A549 (cell line): ENCODE data around the gene LRFN2. TPM values are rescaled to one million over a fixed set of nuclear protein-coding genes. Genes with fewer than 3 reads are reported as not detected.

Experiments
- ATAC-seq, 2 experiments: fragments of 200-7000 bp in 1 of 2; fragments of >200 bp in 1 of 2; cut with Nextera tagmentation in 1 of 2; cut with Tn5 transposase in 1 of 2; 3 replicates each; pipeline versions ENCODE4 v1.8.0 to v1.9.1; 2018 to 2020; ENCODE audit warnings: mild to moderate bottlenecking in 1 of 2, moderate library complexity in 1 of 2
- CTCF ChIA-PET: fragments of 300-600 bp; sonication (Branson Sonifier 250); formaldehyde crosslinking; extraction: SDS; loops from one replicate; lab custom pipeline; 2021; ENCODE audit warnings: antibody characterized with exemption, inconsistent platforms; lab: Yijun Ruan, JAX
- POLR2A ChIA-PET: fragments of 350-600 bp; formaldehyde crosslinking; extraction: SDS; loops from one replicate; lab custom pipeline; 2021; ENCODE audit warnings: antibody characterized with exemption, inconsistent platforms; lab: Yijun Ruan, JAX
- DNase-seq, 2 experiments: peaks; one replicate each; pipeline versions ENCODE4 v3.0.0 to v3.0.0-alpha.2; 2011 to 2016; ENCODE audit warnings: low read depth in 1 of 2, low spot score in 1 of 2
- FAIRE-seq: peaks from 2 replicates; lab custom pipeline; 2011; peaks lifted over from hg19 to GRCh38; lab: Jason Lieb, UNC
- H3K27ac ChIP-seq, 2 experiments: fragments of >200 bp; sonication (Bioruptor Twin); formaldehyde crosslinking; 3 replicates each; pipeline ENCODE4 v1.5.1; 2016 to 2017
- H3K4me1 ChIP-seq: fragments of >200 bp; sonication (Bioruptor Twin); formaldehyde crosslinking; 3 replicates; pipeline ENCODE4 v1.6.1; 2016
- H3K4me2 ChIP-seq: fragments of >200 bp; sonication (Bioruptor Twin); formaldehyde crosslinking; 3 replicates; pipeline ENCODE4 v1.6.1; 2016
- H3K4me3 ChIP-seq: fragments of >200 bp; sonication (Bioruptor Twin); formaldehyde crosslinking; 3 replicates; pipeline ENCODE4 v1.5.1; 2016
- H3K9me3 ChIP-seq: fragments of >200 bp; sonication (Bioruptor Twin); formaldehyde crosslinking; 3 replicates; pipeline ENCODE4 v1.6.1; 2016
- BCL3 ChIP-seq: fragments of >200 bp; sonication (Bioruptor Twin); formaldehyde crosslinking; IDR thresholded peaks from 3 replicates; pipeline ENCODE4 v1.6.1; 2016
- BHLHE40 ChIP-seq: IDR thresholded peaks from 2 replicates; pipeline ENCODE4 v1.6.1; 2012; ENCODE audit warnings: low read depth, low read length, inconsistent platforms
- CBX2 ChIP-seq: fragments of 200-600 bp; sonication (generic); IDR thresholded peaks from 2 replicates; pipeline ENCODE4 v1.6.1; 2016; ENCODE audit warnings: low read depth, mild to moderate bottlenecking, borderline replicate concordance
- CBX8 ChIP-seq: fragments of 200-600 bp; sonication (generic); IDR thresholded peaks from 2 replicates; pipeline ENCODE4 v1.6.1; 2016
- CTCF ChIP-seq: fragments of >200 bp; sonication (Bioruptor Twin); formaldehyde crosslinking; IDR thresholded peaks from 3 replicates; pipeline ENCODE4 v1.5.1; 2016
- EHMT2 ChIP-seq: fragments of 200-600 bp; sonication (generic); IDR thresholded peaks from 2 replicates; pipeline ENCODE4 v1.6.1; 2016; ENCODE audit warnings: antibody characterized with exemption, low read depth, mild to moderate bottlenecking, moderate library complexity
- ESRRA ChIP-seq: fragments of 150-350 bp; IDR thresholded peaks from 2 replicates; pipeline ENCODE4 v1.6.1; 2014; ENCODE audit warnings: mild to moderate bottlenecking, low read length, borderline replicate concordance
- FOSB ChIP-seq: fragments of 250-450 bp; sonication (Bioruptor Pico); IDR thresholded peaks from 2 replicates; pipeline ENCODE4 v1.5.0; 2020; ENCODE audit warnings: mild to moderate bottlenecking, moderate library complexity
- FOSL2 ChIP-seq, 2 experiments: fragments of 450-650 bp in 1 of 2; fragments of >200 bp in 1 of 2; sonication (Bioruptor Twin) in 1 of 2; formaldehyde crosslinking; IDR thresholded peaks; 2 replicates each; pipeline versions ENCODE4 v1.5.0 to v1.6.1; 2016 to 2020; ENCODE audit warnings: mild to moderate bottlenecking in 1 of 2, moderate library complexity in 1 of 2
- FOXS1 ChIP-seq: fragments of 250-450 bp; sonication (Bioruptor Pico); IDR thresholded peaks from 2 replicates; pipeline ENCODE4 v1.5.0; 2020; ENCODE audit warnings: mild to moderate bottlenecking, moderate library complexity
- JUN ChIP-seq, 2 experiments: fragments of >200 bp; sonication (Bioruptor Twin); formaldehyde crosslinking; IDR thresholded peaks; 2 replicates in 1 of 2; 3 replicates in 1 of 2; pipeline ENCODE4 v1.6.1; 2016 to 2017
- NFE2L2 ChIP-seq: fragments of 150-350 bp; conservative IDR thresholded peaks from 2 replicates; pipeline ENCODE4 v1.6.1; 2014; ENCODE audit warnings: low read length
- NPAS2 ChIP-seq: fragments of 250-450 bp; sonication (Bioruptor Pico); IDR thresholded peaks from 2 replicates; pipeline ENCODE4 v1.8.0; 2022; ENCODE audit warnings: mild to moderate bottlenecking, moderate library complexity, borderline replicate concordance
- RARB ChIP-seq: fragments of 250-450 bp; sonication (Bioruptor Pico); IDR thresholded peaks from 2 replicates; pipeline ENCODE4 v1.8.0; 2021; ENCODE audit warnings: mild to moderate bottlenecking, moderate library complexity
- REST ChIP-seq: fragments of 200-600 bp; sonication (generic); IDR thresholded peaks from 2 replicates; pipeline ENCODE4 v1.6.1; 2016; ENCODE audit warnings: antibody characterized with exemption, mild to moderate bottlenecking, moderate library complexity
- SREBF2 ChIP-seq: fragments of 450-650 bp; IDR thresholded peaks from 2 replicates; pipeline ENCODE4 v1.6.1; 2014; ENCODE audit warnings: mild to moderate bottlenecking, moderate library complexity
- TFCP2L1 ChIP-seq: fragments of 250-450 bp; sonication (Bioruptor Pico); IDR thresholded peaks from 2 replicates; pipeline ENCODE4 v1.5.0; 2021; ENCODE audit warnings: mild to moderate bottlenecking
- TP53 ChIP-seq: fragments of 250-450 bp; sonication (Bioruptor Pico); IDR thresholded peaks from 2 replicates; pipeline ENCODE4 v1.5.0; 2021; ENCODE audit warnings: mild to moderate bottlenecking, moderate library complexity
- USF2 ChIP-seq: fragments of 450-650 bp; IDR thresholded peaks from 2 replicates; pipeline ENCODE4 v1.6.1; 2014; ENCODE audit warnings: antibody characterized with exemption
- ZC3H11A ChIP-seq: fragments of 450-650 bp; IDR thresholded peaks from 2 replicates; pipeline ENCODE4 v1.6.1; 2014; ENCODE audit warnings: antibody characterized with exemption, mild to moderate bottlenecking
- ZFP36 ChIP-seq: fragments of 450-650 bp; IDR thresholded peaks from 2 replicates; pipeline ENCODE4 v1.6.1; 2014; ENCODE audit warnings: borderline replicate concordance; ENCODE audit not compliant: partially characterized antibody
- WGBS: methylation state at CpG from one replicate; pipeline ENCODE4 v1.1.6; 2017; ENCODE audit errors: missing lambda C conversion rate; 5-methylcytosine and 5-hydroxymethylcytosine counted together
- polyA plus RNA-seq, 4 experiments: library from polyadenylated mRNA; depleted of rRNA in 3 of 4; stranded (reverse); fragments of >200 nt; fragmentation: RNase III in 1 of 4; extraction: RNeasy Plus Mini Kit Qiagen cat#74134 plus additional on column Dnase treatment in 1 of 4; gene quantifications; 2 replicates in 3 of 4; 3 replicates in 1 of 4; pipeline ENCODE4 v1.2.3, GENCODE V29; 2011 to 2017
- TF ChIP-seq, protein P1 (sequence below): fragments of >200 bp; sonication (Bioruptor Twin); formaldehyde crosslinking; IDR thresholded peaks from 2 replicates; pipeline ENCODE4 v1.6.1; 2016
- TF ChIP-seq, protein P2 (sequence below): fragments of 250-450 bp; sonication (Bioruptor Pico); IDR thresholded peaks from 2 replicates; pipeline ENCODE4 v1.5.0; 2020; ENCODE audit warnings: low read depth, mild to moderate bottlenecking, moderate library complexity

LRFN2 gene
- polyA plus RNA-seq, 2 of the 4 experiments (the other 2 are of a cell fraction): not detected

DNA sequence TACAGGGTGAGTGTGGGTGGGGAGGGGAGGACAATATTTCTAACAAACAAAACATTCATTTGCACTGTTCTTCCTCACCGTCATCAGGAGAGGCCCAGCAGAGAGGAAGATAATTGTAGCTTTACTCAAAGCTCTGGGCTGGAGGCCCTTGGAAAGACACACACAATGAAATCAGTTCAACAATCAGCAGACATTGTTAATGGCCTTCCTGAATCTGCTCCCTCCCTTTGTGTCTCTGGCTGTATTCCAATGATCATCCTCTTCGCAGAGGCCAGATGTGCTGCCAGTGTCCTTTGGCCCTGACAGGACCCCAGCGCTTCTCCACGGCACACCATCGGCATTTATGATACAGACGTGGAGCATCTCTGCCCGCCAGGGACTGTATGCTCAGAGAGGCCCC, 44.6 kb upstream of the LRFN2 start (continued):
- no peak for TF ChIP-seq ESRRA
- no peak for TF ChIP-seq CBX2
- TF ChIP-seq JUN (IDR thresholded peaks at IDR 0.05): no peak

GRCh38 chr6:40630488-40630887, 43.3 kb upstream of the LRFN2 start:
- CTCF ChIA-PET: no interaction called here
- DNase-seq: no peak
- H3K4me2 ChIP-seq: no peak overlapping the region
- POLR2A ChIA-PET: no interaction called here
- no peaks in the 10 kb centered on the region for H3K9me3 ChIP-seq
- no peak for TF ChIP-seq ZC3H11A
- H3K4me1 ChIP-seq: no peaks in the 10 kb centered on the region
- no peak overlapping the region for H3K27ac ChIP-seq
- no peak for ATAC-seq
- FAIRE-seq: no peak
- WGBS: 0% methylated on average over 1 of the region's 5 CpGs
- H3K4me3 ChIP-seq: no peak overlapping the region

GRCh38 chr6:40630051-40630450, 42.9 kb upstream of the LRFN2 start:
- DNase-seq: no peak
- TF ChIP-seq NFE2L2 (no peak), EHMT2 (no peak), SREBF2 (no peak), TP53 (CRISPR knock-in tag) (no peak), FOSB (no peak), REST (no peak), BHLHE40 (no peak), FOSL2 (IDR thresholded peaks at IDR 0.05) (no peak), FOSL2 (CRISPR knock-in tag; IDR thresholded peaks at IDR 0.05) (no peak), FOXS1 (no peak), ESRRA (no peak), USF2 (no peak), CBX8 (no peak)
- TF ChIP-seq, protein P1, sequence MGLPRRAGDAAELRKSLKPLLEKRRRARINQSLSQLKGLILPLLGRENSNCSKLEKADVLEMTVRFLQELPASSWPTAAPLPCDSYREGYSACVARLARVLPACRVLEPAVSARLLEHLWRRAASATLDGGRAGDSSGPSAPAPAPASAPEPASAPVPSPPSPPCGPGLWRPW: no peak
- TF ChIP-seq, protein P2, sequence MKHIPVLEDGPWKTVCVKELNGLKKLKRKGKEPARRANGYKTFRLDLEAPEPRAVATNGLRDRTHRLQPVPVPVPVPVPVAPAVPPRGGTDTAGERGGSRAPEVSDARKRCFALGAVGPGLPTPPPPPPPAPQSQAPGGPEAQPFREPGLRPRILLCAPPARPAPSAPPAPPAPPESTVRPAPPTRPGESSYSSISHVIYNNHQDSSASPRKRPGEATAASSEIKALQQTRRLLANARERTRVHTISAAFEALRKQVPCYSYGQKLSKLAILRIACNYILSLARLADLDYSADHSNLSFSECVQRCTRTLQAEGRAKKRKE (CRISPR knock-in tag): no peak
- TF ChIP-seq, all 56 proteins: peak for 0
- Histone ChIP-seq H3K4me2 (no peak overlapping the region), H3K4me3 (no peak overlapping the region), H3K9me3 (no peaks in the 10 kb centered on the region), H3K4me1 (no peaks in the 10 kb centered on the region), H3K27ac (no peak overlapping the region)
- WGBS: 68% methylated on average over 5 of the region's 6 CpGs
- CTCF ChIA-PET: no interaction called here
- POLR2A ChIA-PET: no interaction called here
- FAIRE-seq (no peak), ATAC-seq (no peak)

DNA sequence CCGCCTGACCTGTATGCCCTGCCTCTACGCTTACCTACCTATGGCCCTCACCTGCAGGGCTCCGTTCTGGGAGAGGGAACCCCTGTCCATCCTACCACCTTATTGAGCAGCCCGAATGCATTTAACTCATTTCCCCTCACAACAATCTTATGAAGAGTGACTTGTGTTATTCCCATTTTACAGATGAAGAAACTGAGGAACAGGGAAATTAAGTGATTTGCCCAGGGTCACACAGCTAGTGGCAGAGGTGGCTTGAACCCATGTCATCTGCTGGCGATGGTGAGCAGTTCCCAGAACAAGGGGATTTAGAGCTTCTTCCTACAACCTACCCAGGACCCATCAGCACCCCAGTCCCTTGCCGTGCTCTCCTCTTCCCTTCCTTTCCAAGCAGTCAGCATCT, 42.3 kb upstream of the LRFN2 start:
- FAIRE-seq: no peak

More for the DNA sequence above, 42.3 kb upstream of the LRFN2 start:
- H3K4me3 ChIP-seq: no peak overlapping the region
- H3K4me1 ChIP-seq: no peaks in the 10 kb centered on the region
- DNase-seq (no peak), ATAC-seq (no peak)
- H3K9me3 ChIP-seq: no peaks in the 10 kb centered on the region
- no peak for TF ChIP-seq USF2
- no peak for TF ChIP-seq CTCF
- TF ChIP-seq FOSL2 (IDR thresholded peaks at IDR 0.05): no peak
- TF ChIP-seq FOSL2 (CRISPR knock-in tag; IDR thresholded peaks at IDR 0.05): no peak
- no peak for TF ChIP-seq NPAS2 (CRISPR knock-in tag)
- TF ChIP-seq CBX8: no peak
- no peak for TF ChIP-seq BCL3
- no peak for TF ChIP-seq TFCP2L1
- no peak for TF ChIP-seq ZFP36
- TF ChIP-seq RARB (CRISPR knock-in tag): no peak
- ChIA-PET CTCF (no interaction called here), POLR2A (no interaction called here)
- H3K27ac ChIP-seq: no peak overlapping the region
- no peak overlapping the region for H3K4me2 ChIP-seq
- WGBS: 16% methylated on average over 6 of the region's 6 CpGs
